Measurements from ENCODE around the gene CYBRD1. TPM values are rescaled to one million over a fixed set of nuclear protein-coding genes. Genes with fewer than 3 reads are reported as not detected.

Gene CYBRD1
- total and polyA plus RNA-seq, 5 donors, result 88.3 to 138 (median 118) TPM

DNA sequence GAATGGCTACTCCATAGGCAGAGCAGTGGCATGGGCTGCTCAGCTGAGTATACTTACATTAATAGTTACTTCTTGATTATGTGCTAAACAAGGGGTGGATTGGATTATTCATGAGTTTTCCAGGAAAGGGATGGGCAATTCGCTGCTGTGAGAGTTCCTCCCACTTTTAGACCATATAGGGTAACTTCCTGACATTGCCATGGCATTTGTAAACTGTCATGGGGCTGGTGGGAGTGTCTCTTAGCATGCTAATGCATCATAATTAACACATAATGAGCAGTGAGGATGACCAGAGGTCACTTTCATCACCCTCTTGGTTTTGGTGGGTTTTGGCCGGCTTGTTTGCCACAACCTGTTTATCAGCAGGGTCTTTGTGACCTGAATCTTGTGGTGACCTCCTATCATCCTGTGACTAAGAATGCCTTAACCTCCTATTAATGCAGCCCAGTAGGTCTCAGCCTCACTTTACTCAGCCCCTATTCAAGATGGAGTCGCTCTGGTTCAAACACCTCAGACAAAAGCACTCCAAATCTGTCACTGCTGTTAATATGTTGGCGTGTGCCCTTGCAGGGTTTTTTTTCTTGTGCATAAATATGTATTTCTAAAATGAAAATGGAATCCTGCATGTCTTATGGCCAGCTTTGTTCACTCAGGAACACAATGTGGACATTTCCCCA is 56.0 kb downstream of the CYBRD1 start:
- no peak for ATAC-seq
- intact Hi-C loops (cut with DNase I), result loop anchor here in 1 of 4 donors (10.0 kb wide), 1 partner anchor 537 kb away; no protein-coding TSS in a partner anchor

DNA sequence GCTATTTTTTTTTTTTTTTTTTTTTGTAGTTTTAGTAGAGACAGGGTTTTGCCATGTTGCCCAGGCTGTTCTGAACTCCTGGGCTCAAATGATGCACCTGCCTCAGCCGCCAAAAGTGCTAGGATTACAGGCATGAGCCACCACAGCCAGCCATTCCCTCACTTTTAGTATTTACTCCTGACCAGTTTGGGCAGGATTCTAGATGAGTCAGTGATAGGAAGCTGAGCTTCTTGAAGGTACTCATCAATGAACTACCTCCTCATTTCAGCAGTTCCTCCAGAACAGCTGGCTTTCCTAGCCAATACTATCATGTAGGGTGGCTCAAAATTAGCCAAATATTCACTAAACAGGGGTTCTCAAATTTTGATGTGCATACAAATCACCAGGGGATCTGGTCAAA is 57.2 kb downstream of the CYBRD1 start:
- Histone ChIP-seq H3K4me1 (ENCODE audit: control insufficient read depth, insufficient read depth, low read length) (no peaks in the 10 kb centered on the region), H3K27me3 (ENCODE audit: control insufficient read depth, insufficient read depth) (no peaks in the 10 kb centered on the region), H3K27ac (ENCODE audit: low read length) (no peak overlapping the region), H3K4me3 (ENCODE audit: low read length) (no peak overlapping the region), H3K9me3 (ENCODE audit: control insufficient read depth, low read length) (no peaks in the 10 kb centered on the region)
- WGBS, result 90% methylated on average over 1 of the region's 1 CpG
- ATAC-seq (no peak), DNase-seq (no peak)
- intact Hi-C loops (cut with DNase I), result loop anchor here in 1 of 4 donors (10.0 kb wide), 1 partner anchor 535 kb away; no protein-coding TSS in a partner anchor

More for the DNA sequence above, 56.0 kb downstream of the CYBRD1 start:
- Histone ChIP-seq H3K4me3 (ENCODE audit: low read length) (no peak overlapping the region), H3K9me3 (ENCODE audit: control insufficient read depth, low read length) (no peaks in the 10 kb centered on the region), H3K27me3 (ENCODE audit: control insufficient read depth, insufficient read depth) (no peaks in the 10 kb centered on the region), H3K4me1 (ENCODE audit: control insufficient read depth, insufficient read depth, low read length) (no peaks in the 10 kb centered on the region), H3K27ac (ENCODE audit: low read length) (no peak overlapping the region)
- no peak for DNase-seq
- 79% methylated on average over 4 of the region's 4 CpGs for WGBS

DNA sequence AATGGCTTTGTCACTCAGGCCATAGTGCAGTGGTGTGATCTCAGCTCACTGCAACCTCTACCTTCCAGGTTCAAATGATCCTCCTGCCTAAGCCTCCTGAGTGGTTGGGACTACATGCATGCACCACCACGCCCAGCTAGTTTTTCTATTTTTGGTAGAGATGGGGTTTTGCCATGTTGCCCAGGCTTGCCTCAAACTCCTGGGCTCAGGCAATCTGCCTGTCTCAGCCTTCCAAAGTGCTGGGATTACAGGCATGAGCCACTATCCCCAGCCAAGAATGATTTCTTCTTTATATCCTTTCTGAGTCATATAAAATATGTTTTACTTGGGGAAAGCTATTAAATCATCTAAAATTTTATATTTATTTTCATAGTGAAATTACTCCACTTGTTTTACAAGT is 61.3 kb downstream of the CYBRD1 start:
- no peaks in the 10 kb centered on the region for H3K27me3 ChIP-seq (ENCODE audit: control insufficient read depth, insufficient read depth)
- H3K9me3 ChIP-seq (ENCODE audit: control insufficient read depth, low read length), result no peaks in the 10 kb centered on the region
- no peak overlapping the region for H3K4me3 ChIP-seq (ENCODE audit: low read length)
- no peaks in the 10 kb centered on the region for H3K4me1 ChIP-seq (ENCODE audit: control insufficient read depth, insufficient read depth, low read length)
- no peak overlapping the region for H3K27ac ChIP-seq (ENCODE audit: low read length)
- intact Hi-C loops (cut with DNase I), result no loop called here
- DNase-seq, result no peak
- no peak for ATAC-seq
- 84% methylated on average over 1 of the region's 1 CpG for WGBS

DNA sequence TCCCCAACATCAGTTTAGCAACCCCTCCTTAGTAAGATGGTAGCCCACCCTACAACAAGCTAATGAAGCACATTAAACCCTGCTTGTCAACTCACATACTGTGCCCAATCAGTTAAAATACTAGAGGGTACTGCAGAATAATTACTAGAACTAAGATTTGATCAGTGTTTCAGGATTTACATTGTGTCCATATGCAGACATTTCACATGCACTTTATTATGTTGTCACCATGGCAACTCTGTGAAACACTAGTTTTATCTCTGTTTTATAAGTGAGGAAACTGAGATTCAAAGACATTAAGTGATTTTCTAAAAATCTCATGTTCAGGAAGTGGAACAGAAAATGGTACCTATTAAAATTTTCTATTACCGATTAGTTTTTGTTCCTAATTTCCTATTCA is 61.7 kb downstream of the CYBRD1 start:
- Histone ChIP-seq H3K9me3 (ENCODE audit: control insufficient read depth, low read length) (no peaks in the 10 kb centered on the region), H3K4me3 (ENCODE audit: low read length) (no peak overlapping the region), H3K27ac (ENCODE audit: low read length) (no peak overlapping the region), H3K4me1 (ENCODE audit: control insufficient read depth, insufficient read depth, low read length) (no peaks in the 10 kb centered on the region), H3K27me3 (ENCODE audit: control insufficient read depth, insufficient read depth) (no peaks in the 10 kb centered on the region)
- ATAC-seq, result no peak
- intact Hi-C loops (cut with DNase I), result no loop called here
- WGBS, result 66% methylated on average over 1 of the region's 1 CpG
- DNase-seq, result no peak

DNA sequence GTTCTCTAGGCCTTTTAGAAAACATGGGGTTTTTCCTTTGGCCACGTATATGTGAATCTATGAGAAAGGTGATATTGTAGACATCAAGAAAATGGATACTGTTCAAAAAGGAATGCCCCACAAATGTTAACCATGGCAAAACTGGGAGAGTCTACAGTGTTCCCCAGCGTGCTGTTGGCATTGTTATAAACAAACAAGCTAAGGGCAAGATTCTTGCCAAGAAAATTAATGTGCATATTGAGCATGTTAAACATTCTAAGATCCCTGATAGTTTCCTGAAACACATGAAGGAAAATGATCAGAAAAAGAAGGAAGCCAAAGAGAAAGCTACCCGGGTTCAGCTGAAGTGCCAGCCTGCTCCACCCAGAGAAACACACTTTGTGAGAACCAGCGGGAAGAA is 64.9 kb downstream of the CYBRD1 start:
- Histone ChIP-seq H3K4me3 (ENCODE audit: low read length) (no peak overlapping the region), H3K27me3 (ENCODE audit: control insufficient read depth, insufficient read depth) (no peaks in the 10 kb centered on the region), H3K27ac (ENCODE audit: low read length) (no peak overlapping the region), H3K4me1 (ENCODE audit: control insufficient read depth, insufficient read depth, low read length) (no peaks in the 10 kb centered on the region), H3K9me3 (ENCODE audit: control insufficient read depth, low read length) (no peaks in the 10 kb centered on the region)
- 85% methylated on average over 4 of the region's 4 CpGs for WGBS
- ATAC-seq (no peak), DNase-seq (no peak)
- intact Hi-C loops (cut with DNase I), result no loop called here

DNA sequence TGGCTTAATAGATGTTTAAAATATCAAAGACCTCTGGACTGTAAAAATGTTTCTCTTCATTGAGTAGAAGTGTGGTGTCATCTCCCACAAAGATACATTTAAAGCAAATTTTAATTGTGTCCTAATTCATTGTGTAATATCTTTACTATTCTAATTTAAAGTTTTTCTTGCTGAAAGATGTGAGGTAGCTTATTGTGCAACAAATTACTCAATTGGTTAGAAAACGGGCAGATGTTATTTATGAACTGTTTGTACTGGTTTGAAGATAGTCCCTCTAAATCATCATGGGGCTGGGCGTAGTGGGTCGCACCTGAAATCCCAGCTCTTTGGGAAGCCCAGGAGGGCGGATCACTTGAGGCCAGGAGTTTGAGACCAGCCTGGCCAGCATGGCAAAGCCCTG is 65.3 kb downstream of the CYBRD1 start:
- ATAC-seq (no peak), DNase-seq (no peak)
- no peaks in the 10 kb centered on the region for H3K27me3 ChIP-seq (ENCODE audit: control insufficient read depth, insufficient read depth)
- H3K27ac ChIP-seq (ENCODE audit: low read length), result no peak overlapping the region
- intact Hi-C loops (cut with DNase I), result no loop called here
- H3K4me3 ChIP-seq (ENCODE audit: low read length), result no peak overlapping the region
- H3K4me1 ChIP-seq (ENCODE audit: control insufficient read depth, insufficient read depth, low read length), result no peaks in the 10 kb centered on the region
- 88% methylated on average over 4 of the region's 4 CpGs for WGBS
- no peaks in the 10 kb centered on the region for H3K9me3 ChIP-seq (ENCODE audit: control insufficient read depth, low read length)

DNA sequence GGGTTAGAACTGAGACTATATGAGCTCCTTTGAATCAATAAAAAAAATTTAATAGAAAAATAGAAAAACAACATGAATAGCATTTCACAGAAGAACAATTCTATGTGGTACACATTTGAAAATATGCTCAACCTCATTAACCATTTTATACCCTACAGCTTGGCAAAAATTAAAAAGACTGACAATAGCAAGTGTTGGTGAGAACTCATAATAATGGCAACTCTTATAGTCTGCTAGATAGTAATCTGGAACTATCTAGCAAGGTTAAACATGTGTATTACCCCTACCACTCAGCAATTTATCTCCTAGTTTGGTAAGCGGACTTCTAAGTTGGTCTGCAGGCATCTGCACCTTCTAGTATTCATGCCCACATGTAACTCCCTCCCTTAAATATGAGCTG is 67.8 kb downstream of the CYBRD1 start:
- H3K27me3 ChIP-seq (ENCODE audit: control insufficient read depth, insufficient read depth), result no peaks in the 10 kb centered on the region
- H3K27ac ChIP-seq (ENCODE audit: low read length), result no peak overlapping the region
- no peak overlapping the region for H3K4me3 ChIP-seq (ENCODE audit: low read length)
- no peak for ATAC-seq
- no peak for DNase-seq
- WGBS, result 93% methylated on average over 1 of the region's 1 CpG
- intact Hi-C loops (cut with DNase I), result loop anchor here in 1 of 4 donors (10.0 kb wide), 1 partner anchor 515 kb away; the partner anchor contains the start of gene DLX2
- no peaks in the 10 kb centered on the region for H3K9me3 ChIP-seq (ENCODE audit: control insufficient read depth, low read length)
- no peaks in the 10 kb centered on the region for H3K4me1 ChIP-seq (ENCODE audit: control insufficient read depth, insufficient read depth, low read length)

DNA sequence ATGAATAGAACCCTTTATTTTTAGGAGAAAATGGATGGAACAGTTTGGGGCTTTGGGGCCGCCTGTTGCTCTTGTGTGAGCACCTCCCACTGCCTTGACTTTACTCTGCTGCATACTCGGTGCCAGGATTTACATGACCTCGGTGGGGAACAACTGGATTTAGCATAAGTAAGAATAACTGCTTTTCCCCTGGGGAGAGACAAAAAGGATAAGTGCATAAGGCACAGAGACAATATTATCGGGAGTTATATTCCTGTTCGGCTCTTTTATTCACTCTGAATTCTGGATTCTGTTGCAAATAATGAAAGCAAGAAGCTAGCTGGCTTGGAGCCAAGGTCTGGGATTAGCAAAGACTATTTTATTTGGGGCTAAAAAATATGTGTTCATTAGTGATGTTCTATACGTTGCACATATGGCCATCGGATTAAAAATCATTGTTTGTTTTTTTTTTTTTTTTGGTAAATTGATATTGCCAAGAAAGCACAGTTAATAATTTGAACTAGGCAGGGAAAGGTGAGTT is 69.8 kb downstream of the CYBRD1 start:
- no peak overlapping the region for H3K27ac ChIP-seq (ENCODE audit: low read length)
- no peaks in the 10 kb centered on the region for H3K27me3 ChIP-seq (ENCODE audit: control insufficient read depth, insufficient read depth)
- H3K4me1 ChIP-seq (ENCODE audit: control insufficient read depth, insufficient read depth, low read length), result no peaks in the 10 kb centered on the region
- 33% methylated on average over 7 of the region's 7 CpGs for WGBS
- H3K9me3 ChIP-seq (ENCODE audit: control insufficient read depth, low read length), result no peaks in the 10 kb centered on the region
- DNase-seq (no peak), ATAC-seq (no peak)
- intact Hi-C loops (cut with DNase I), result loop anchor here in 1 of 4 donors (10.0 kb wide), 1 partner anchor 513 kb away; the partner anchor contains the start of gene DLX2
- peak overlapping the region; percentile 41 for H3K4me3 ChIP-seq (ENCODE audit: low read length)

DNA sequence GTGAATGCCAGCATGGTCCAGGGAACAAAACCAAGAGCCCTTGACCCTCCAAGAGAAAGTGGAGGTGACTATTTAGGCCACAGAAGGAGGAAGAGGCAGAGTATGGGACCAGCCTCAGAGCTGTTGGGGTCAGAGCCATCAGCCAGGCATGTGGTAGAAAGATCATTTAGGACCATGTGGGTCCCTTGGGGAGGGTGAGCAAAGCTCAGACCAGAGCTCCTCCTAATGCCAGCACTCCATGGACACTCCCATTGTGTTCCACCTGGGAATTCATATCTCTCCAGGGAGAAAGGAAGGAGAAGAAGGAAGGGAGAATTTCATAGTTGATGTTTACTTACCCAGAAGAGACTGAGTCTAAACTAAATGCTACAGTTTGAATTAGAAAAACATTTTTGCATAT is 73.2 kb downstream of the CYBRD1 start:
- DNase-seq (no peak), ATAC-seq (no peak)
- Histone ChIP-seq H3K4me1 (ENCODE audit: control insufficient read depth, insufficient read depth, low read length) (no peaks in the 10 kb centered on the region), H3K9me3 (ENCODE audit: control insufficient read depth, low read length) (no peaks in the 10 kb centered on the region), H3K4me3 (ENCODE audit: low read length) (no peak overlapping the region), H3K27me3 (ENCODE audit: control insufficient read depth, insufficient read depth) (no peaks in the 10 kb centered on the region), H3K27ac (ENCODE audit: low read length) (no peak overlapping the region)
- intact Hi-C loops (cut with DNase I), result loop anchor here in 1 of 4 donors (10.0 kb wide), 1 partner anchor 509 kb away; the partner anchor contains the start of gene DLX2

DNA sequence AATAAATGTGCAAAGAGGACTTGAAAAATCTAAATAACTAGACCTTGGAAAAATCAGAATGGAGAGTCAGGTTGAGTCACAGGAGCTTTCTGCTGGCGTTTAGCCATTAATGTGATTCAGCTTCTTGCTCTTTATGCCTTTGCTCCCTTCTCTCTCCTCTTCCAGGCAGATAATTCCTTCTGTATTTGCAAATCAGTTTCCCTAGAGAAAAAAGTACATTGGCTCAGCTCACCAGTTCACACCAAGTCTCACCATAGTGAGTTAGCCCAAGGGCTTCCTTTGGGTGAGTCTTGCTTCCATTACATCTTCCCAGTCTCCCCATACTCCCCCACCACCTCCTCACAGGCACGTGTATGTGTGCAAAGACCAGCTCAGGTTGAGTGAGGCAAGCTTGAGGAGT is 73.6 kb downstream of the CYBRD1 start:
- WGBS, result 66% methylated on average over 2 of the region's 2 CpGs
- Histone ChIP-seq H3K9me3 (ENCODE audit: control insufficient read depth, low read length) (no peaks in the 10 kb centered on the region), H3K27ac (ENCODE audit: low read length) (no peak overlapping the region), H3K27me3 (ENCODE audit: control insufficient read depth, insufficient read depth) (no peaks in the 10 kb centered on the region), H3K4me3 (ENCODE audit: low read length) (no peak overlapping the region), H3K4me1 (ENCODE audit: control insufficient read depth, insufficient read depth, low read length) (no peaks in the 10 kb centered on the region)
- ATAC-seq, result no peak
- no peak for DNase-seq
- intact Hi-C loops (cut with DNase I), result loop anchor here in 1 of 4 donors (10.0 kb wide), 1 partner anchor 509 kb away; the partner anchor contains the start of gene DLX2

DNA sequence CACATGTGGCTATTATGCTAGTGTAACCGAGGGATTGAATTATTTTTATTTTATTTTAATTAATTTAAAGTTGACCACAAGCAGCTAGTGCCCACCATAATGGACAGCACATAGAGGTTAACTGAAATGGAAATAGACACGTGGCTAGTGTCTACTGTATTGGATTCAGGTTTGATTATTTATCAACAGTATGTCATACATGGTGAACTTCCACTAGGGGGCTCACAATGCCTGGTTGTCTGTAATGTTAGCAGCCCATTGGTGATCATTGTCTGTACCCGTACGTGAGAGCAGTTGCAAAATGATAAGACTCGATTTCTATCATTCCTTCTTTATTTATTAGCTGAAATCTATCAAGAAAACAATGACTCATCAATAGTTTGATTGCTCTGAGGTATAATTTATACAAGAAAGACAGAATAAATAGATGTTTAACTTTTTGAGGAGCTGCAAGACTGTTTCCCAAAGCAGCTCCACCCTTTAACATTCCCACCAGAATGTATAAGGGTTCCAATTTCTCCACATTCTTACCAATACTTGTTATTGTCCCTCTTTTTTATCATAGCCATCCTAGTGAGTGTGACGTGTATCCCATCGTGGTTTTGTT is 76.5 kb downstream of the CYBRD1 start:
- intact Hi-C loops (cut with DNase I), result loop anchor here in 1 of 4 donors (10.0 kb wide), 1 partner anchor 506 kb away; the partner anchor contains the start of gene DLX2
- 16% methylated on average over 7 of the region's 7 CpGs for WGBS
- Histone ChIP-seq H3K27ac (ENCODE audit: low read length) (no peak overlapping the region), H3K27me3 (ENCODE audit: control insufficient read depth, insufficient read depth) (no peaks in the 10 kb centered on the region), H3K9me3 (ENCODE audit: control insufficient read depth, low read length) (no peaks in the 10 kb centered on the region), H3K4me3 (ENCODE audit: low read length) (no peak overlapping the region), H3K4me1 (ENCODE audit: control insufficient read depth, insufficient read depth, low read length) (no peaks in the 10 kb centered on the region)
- DNase-seq, result peak in 1 of 3 donors; percentile 19
- peak; percentile 80 to 87 for ATAC-seq

Data from right cardiac atrium (tissue), 5 donors.